HL-60 (cell line): ENCODE data around the gene CHSY1.

ENCODE experiments used
- GABPA ChIP-seq: IDR thresholded peaks from 2 replicates; pipeline ENCODE4 v1.6.1; 2012; ENCODE audit warnings: low read depth
- POLR2AphosphoS5 ChIP-seq: IDR thresholded peaks from 2 replicates; pipeline ENCODE4 v1.6.1; 2012; ENCODE audit warnings: low read depth
- SPI1 ChIP-seq: IDR thresholded peaks from 2 replicates; pipeline ENCODE4 v1.6.1; 2012; ENCODE audit warnings: low read depth, mild to moderate bottlenecking, borderline replicate concordance
- TF ChIP-seq, protein P1 (sequence below): IDR thresholded peaks from one replicate; pipeline ENCODE4 v1.5.1; 2011; ENCODE audit warnings: low read length, control low read depth, inconsistent platforms; ENCODE audit not compliant: insufficient read depth

DNA sequence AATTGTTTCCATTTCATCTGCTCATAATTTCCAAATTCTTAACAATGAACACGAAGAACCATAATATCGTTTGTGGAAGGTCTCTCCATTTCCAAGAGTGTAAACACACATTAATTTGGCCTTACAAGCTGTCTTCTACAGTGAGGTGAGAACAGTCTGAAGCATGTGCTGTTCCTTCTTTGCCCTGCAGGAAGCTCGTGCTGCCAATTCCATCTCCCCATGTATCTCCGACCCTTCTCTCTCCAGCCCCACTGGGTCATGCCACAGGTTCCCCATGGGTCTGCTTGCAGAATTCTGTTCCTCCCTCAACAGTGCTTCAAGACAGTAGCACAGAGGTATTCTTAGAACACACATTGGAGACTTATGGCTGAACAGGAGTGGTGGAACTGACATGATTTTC, 70.5 kb downstream of the CHSY1 start:
- TF ChIP-seq POLR2AphosphoS5 (no peak), SPI1 (no peak), GABPA (no peak)
- TF ChIP-seq, protein P1, sequence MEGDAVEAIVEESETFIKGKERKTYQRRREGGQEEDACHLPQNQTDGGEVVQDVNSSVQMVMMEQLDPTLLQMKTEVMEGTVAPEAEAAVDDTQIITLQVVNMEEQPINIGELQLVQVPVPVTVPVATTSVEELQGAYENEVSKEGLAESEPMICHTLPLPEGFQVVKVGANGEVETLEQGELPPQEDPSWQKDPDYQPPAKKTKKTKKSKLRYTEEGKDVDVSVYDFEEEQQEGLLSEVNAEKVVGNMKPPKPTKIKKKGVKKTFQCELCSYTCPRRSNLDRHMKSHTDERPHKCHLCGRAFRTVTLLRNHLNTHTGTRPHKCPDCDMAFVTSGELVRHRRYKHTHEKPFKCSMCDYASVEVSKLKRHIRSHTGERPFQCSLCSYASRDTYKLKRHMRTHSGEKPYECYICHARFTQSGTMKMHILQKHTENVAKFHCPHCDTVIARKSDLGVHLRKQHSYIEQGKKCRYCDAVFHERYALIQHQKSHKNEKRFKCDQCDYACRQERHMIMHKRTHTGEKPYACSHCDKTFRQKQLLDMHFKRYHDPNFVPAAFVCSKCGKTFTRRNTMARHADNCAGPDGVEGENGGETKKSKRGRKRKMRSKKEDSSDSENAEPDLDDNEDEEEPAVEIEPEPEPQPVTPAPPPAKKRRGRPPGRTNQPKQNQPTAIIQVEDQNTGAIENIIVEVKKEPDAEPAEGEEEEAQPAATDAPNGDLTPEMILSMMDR = no peak
